ENCODE measurements around the gene F10. TPM values are rescaled to one million over a fixed set of nuclear protein-coding genes. Genes with fewer than 3 reads are reported as not detected.
"Not testable (repeated sequence)": the region's sequence is repeated elsewhere in the genome, so short reads cannot be mapped to it uniquely, and the experiment has no call there.

The F10 gene
- total and polyA plus RNA-seq, 4 donors: 2.5 to 18.8 (median 7.7) TPM

- H3K4me1 ChIP-seq (ENCODE audit: control insufficient read depth in 5 of 5, insufficient read depth in 5 of 5, low read length in 5 of 5): peaks cover 0 to 12% (median 3%) of the 10 kb centered on the region in 5 donors
- DNase-seq (peak in 1 of 3 donors; percentile 17), ATAC-seq (ENCODE audit: insufficient read depth, low FRiP score) (no peak)
- 56 to 75% methylated on average over 17 of the region's 17 CpGs for WGBS, 2 donors
- H3K27ac ChIP-seq (ENCODE audit: low read depth in 1 of 2, low read length in 1 of 2): no peak within 1 kb of the TSS
- no peaks in the 10 kb centered on the region for H3K36me3 ChIP-seq (ENCODE audit: control insufficient read depth in 4 of 4, insufficient read depth in 4 of 4, low read length in 4 of 4)
- no peak within 1 kb of the TSS for H3K4me3 ChIP-seq
- H3K9ac ChIP-seq (ENCODE audit: insufficient read depth in 1 of 2, low read length in 2 of 2): no peak within 1 kb of the TSS
- TF ChIP-seq CTCF (IDR thresholded peaks at IDR 0.05; ENCODE audit: control extremely low read depth, extremely low read depth): no peak
- H3K9me3 ChIP-seq (ENCODE audit: control insufficient read depth in 4 of 4, insufficient read depth in 3 of 4, low read length in 3 of 4): peaks cover 0 to 6% (median 0%) of the 10 kb centered on the region in 4 donors
- H3K27me3 ChIP-seq (ENCODE audit: control insufficient read depth in 3 of 3, insufficient read depth in 3 of 3, low read length in 2 of 3): peaks cover 3 to 7% (median 7%) of the 10 kb centered on the region in 3 donors
Measured at GRCh38 chr13:113105032-113105920, 17.3 kb upstream of the F10 start, which contains the start of gene F7. Gene F7, plus strand, starts transcription at chr13:113105791. Its CDS starts 51 bp downstream, at chr13:113105842.

- Histone ChIP-seq H3K4me3 (no peak overlapping the region), H3K9ac (ENCODE audit: insufficient read depth in 1 of 2, low read length in 2 of 2) (no peak overlapping the region)
Measured at GRCh38 chr13:113105921-113106452, 16.6 kb upstream of the F10 start.

GRCh38 chr13:113106711-113107351 is 15.8 kb upstream of the F10 start:
- Histone ChIP-seq H3K9ac (ENCODE audit: insufficient read depth in 1 of 2, low read length in 2 of 2) (no peak overlapping the region), H3K4me1 (ENCODE audit: control insufficient read depth in 5 of 5, insufficient read depth in 5 of 5, low read length in 5 of 5) (peaks cover 0 to 20% (median 6%) of the 10 kb centered on the region in 5 donors), H3K9me3 (ENCODE audit: control insufficient read depth in 4 of 4, insufficient read depth in 3 of 4, low read length in 3 of 4) (peaks cover 0 to 6% (median 0%) of the 10 kb centered on the region in 4 donors), H3K4me3 (no peak overlapping the region), H3K27ac (ENCODE audit: low read depth in 1 of 2, low read length in 1 of 2) (no peak overlapping the region), H3K36me3 (ENCODE audit: control insufficient read depth in 4 of 4, insufficient read depth in 4 of 4, low read length in 4 of 4) (no peaks in the 10 kb centered on the region), H3K27me3 (ENCODE audit: control insufficient read depth in 3 of 3, insufficient read depth in 3 of 3, low read length in 2 of 3) (peaks cover 3 to 14% (median 12%) of the 10 kb centered on the region in 3 donors)
- DNase-seq (no peak), ATAC-seq (ENCODE audit: insufficient read depth, low FRiP score) (no peak)
- WGBS, 2 donors: 74 to 76% methylated on average over 25 of the region's 25 CpGs
- no peak for TF ChIP-seq CTCF (IDR thresholded peaks at IDR 0.05; ENCODE audit: control extremely low read depth, extremely low read depth)

More at GRCh38 chr13:113105921-113106452, 16.6 kb upstream of the F10 start:
- Histone ChIP-seq H3K9me3 (ENCODE audit: control insufficient read depth in 4 of 4, insufficient read depth in 3 of 4, low read length in 3 of 4) (peaks cover 0 to 6% (median 0%) of the 10 kb centered on the region in 4 donors), H3K27ac (ENCODE audit: low read depth in 1 of 2, low read length in 1 of 2) (no peak overlapping the region), H3K36me3 (ENCODE audit: control insufficient read depth in 4 of 4, insufficient read depth in 4 of 4, low read length in 4 of 4) (no peaks in the 10 kb centered on the region), H3K4me1 (ENCODE audit: control insufficient read depth in 5 of 5, insufficient read depth in 5 of 5, low read length in 5 of 5) (peaks cover 0 to 19% (median 6%) of the 10 kb centered on the region in 5 donors), H3K27me3 (ENCODE audit: control insufficient read depth in 3 of 3, insufficient read depth in 3 of 3, low read length in 2 of 3) (peaks cover 3 to 11% (median 8%) of the 10 kb centered on the region in 3 donors)
- DNase-seq: no peak
- WGBS, 2 donors: 51 to 62% methylated on average over 16 of the region's 16 CpGs
- no peak for ATAC-seq (ENCODE audit: insufficient read depth, low FRiP score)
- TF ChIP-seq CTCF (IDR thresholded peaks at IDR 0.05; ENCODE audit: control extremely low read depth, extremely low read depth): no peak

GRCh38 chr13:113108521-113108920 is 14.1 kb upstream of the F10 start:
- Histone ChIP-seq H3K4me1 (ENCODE audit: control insufficient read depth in 5 of 5, insufficient read depth in 5 of 5, low read length in 5 of 5) (peaks cover 0 to 20% (median 6%) of the 10 kb centered on the region in 5 donors), H3K27me3 (ENCODE audit: control insufficient read depth in 3 of 3, insufficient read depth in 3 of 3, low read length in 2 of 3) (peaks cover 3 to 14% (median 14%) of the 10 kb centered on the region in 3 donors)
- not testable (repeated sequence) for H3K36me3 ChIP-seq (ENCODE audit: control insufficient read depth in 4 of 4, insufficient read depth in 4 of 4, low read length in 4 of 4); ATAC-seq (ENCODE audit: insufficient read depth, low FRiP score); DNase-seq; H3K9me3 ChIP-seq (ENCODE audit: control insufficient read depth in 4 of 4, insufficient read depth in 3 of 4, low read length in 3 of 4); H3K4me3 ChIP-seq; H3K9ac ChIP-seq (ENCODE audit: insufficient read depth in 1 of 2, low read length in 2 of 2); H3K27ac ChIP-seq (ENCODE audit: low read depth in 1 of 2, low read length in 1 of 2)
- 93 to 97% methylated on average over 9 to 27 of the region's 27 CpGs for WGBS, 2 donors

All from lung (tissue), 12 donors.